Bronchial epithelial cell (primary cell): ENCODE results near the gene SDF2L1. TPM values are rescaled to one million over a fixed set of nuclear protein-coding genes. Genes with fewer than 3 reads are reported as not detected.
"Not testable (repeated sequence)": the region's sequence is repeated elsewhere in the genome, so short reads cannot be mapped to it uniquely, and the experiment has no call there.

Experiments used
- DNase-seq: peaks from one replicate; pipeline ENCODE4 v3.0.0-alpha.2; 2010; ENCODE audit warnings: low read depth
- FAIRE-seq: peaks from 2 replicates; lab custom pipeline; 2011; peaks lifted over from hg19 to GRCh38; lab: Jason Lieb, UNC
- H3K27me3 ChIP-seq: 2 replicates; pipeline ENCODE4 v1.5.1; 2011; ENCODE audit warnings: low read length; ENCODE audit not compliant: control insufficient read depth, insufficient read depth
- H3K36me3 ChIP-seq: 2 replicates; pipeline ENCODE4 v1.5.1; 2011; ENCODE audit warnings: low read length; ENCODE audit not compliant: control insufficient read depth, insufficient read depth
- H3K4me3 ChIP-seq: 2 replicates; pipeline ENCODE4 v1.5.1; 2011; ENCODE audit warnings: mild to moderate bottlenecking, low read depth, low read length, control low read depth
- total RNA-seq: library from RNA; depleted of rRNA; stranded (reverse); fragments of >200 nt; gene quantifications from 2 replicates; pipeline ENCODE4 v1.2.1, GENCODE V29; 2014
- TF ChIP-seq, protein P1 (sequence below): IDR thresholded peaks from 2 replicates; pipeline ENCODE4 v1.5.1; 2011; ENCODE audit warnings: mild to moderate bottlenecking, moderate library complexity, low read length, control low read depth, inconsistent platforms; ENCODE audit not compliant: insufficient read depth, severe bottlenecking

Gene SDF2L1
- total RNA-seq, 1 donor from 2014 or later = 67.9 TPM

DNA sequence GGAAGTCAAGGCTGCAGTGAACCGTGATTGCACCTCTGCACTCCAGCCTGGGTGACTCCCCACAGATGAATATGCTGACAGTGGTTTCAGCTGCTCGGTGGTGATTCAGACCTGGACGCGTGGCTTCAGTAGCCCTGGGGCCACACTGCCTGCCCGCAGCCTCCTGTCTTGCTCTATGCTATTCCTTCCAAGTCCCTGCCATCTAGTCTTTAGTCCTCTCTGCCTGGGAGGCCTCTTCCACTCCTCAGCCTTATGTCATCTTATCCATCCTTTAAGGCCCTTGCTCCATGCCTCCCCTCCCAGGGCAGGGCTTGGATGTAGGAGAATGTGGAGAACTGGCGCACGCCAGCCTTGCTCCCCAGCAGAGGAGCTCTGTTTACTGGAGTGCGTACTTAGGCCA, 35.3 kb upstream of the SDF2L1 start:
- FAIRE-seq (no peak), DNase-seq (no peak)
- TF ChIP-seq, protein P1, sequence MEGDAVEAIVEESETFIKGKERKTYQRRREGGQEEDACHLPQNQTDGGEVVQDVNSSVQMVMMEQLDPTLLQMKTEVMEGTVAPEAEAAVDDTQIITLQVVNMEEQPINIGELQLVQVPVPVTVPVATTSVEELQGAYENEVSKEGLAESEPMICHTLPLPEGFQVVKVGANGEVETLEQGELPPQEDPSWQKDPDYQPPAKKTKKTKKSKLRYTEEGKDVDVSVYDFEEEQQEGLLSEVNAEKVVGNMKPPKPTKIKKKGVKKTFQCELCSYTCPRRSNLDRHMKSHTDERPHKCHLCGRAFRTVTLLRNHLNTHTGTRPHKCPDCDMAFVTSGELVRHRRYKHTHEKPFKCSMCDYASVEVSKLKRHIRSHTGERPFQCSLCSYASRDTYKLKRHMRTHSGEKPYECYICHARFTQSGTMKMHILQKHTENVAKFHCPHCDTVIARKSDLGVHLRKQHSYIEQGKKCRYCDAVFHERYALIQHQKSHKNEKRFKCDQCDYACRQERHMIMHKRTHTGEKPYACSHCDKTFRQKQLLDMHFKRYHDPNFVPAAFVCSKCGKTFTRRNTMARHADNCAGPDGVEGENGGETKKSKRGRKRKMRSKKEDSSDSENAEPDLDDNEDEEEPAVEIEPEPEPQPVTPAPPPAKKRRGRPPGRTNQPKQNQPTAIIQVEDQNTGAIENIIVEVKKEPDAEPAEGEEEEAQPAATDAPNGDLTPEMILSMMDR = no peak
- no peak overlapping the region for H3K4me3 ChIP-seq
- no peaks in the 10 kb centered on the region for H3K27me3 ChIP-seq
- peaks cover 11% of the 10 kb centered on the region for H3K36me3 ChIP-seq

DNA sequence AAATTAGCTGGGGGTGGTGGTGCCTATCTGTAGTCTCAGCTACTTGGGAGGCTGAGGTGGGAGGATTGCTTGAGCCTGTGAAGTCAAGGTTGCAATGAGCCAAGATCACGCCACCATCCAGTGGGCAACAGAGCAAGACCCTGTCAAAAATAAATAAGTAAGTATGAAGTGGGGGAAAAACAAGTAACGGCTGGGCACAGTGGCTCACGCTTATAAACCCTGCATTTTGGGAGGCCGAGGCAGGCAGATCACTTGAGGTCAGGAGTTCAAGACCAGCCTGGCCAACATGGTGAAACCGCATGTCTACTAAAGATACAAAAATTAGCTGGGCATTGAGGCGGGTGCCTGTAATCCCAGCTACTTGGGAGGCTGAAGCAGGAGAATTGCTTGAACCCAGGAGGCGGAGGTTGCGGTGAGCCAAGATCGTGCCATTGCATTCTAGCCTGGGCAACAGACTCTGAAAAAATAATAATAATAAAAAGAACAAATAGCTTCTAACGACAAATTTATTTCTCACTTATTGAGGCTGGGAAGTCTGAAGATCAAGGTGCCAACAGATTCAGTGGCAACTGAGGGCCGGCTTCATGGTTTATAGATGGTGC, 32.4 kb upstream of the SDF2L1 start:
- not testable (repeated sequence) for H3K36me3 ChIP-seq, H3K4me3 ChIP-seq, DNase-seq, H3K27me3 ChIP-seq, FAIRE-seq

GRCh38 chr22:21611210-21611977, 30.7 kb upstream of the SDF2L1 start:
- no peak for FAIRE-seq
- Histone ChIP-seq H3K4me3 (no peak overlapping the region), H3K36me3 (peaks cover 13% of the 10 kb centered on the region), H3K27me3 (no peaks in the 10 kb centered on the region)
- DNase-seq = no peak
- TF ChIP-seq, protein P1 = no peak

- TF ChIP-seq, protein P1 = no peak
- DNase-seq (no peak), FAIRE-seq (no peak)
- Histone ChIP-seq H3K36me3 (peaks cover 13% of the 10 kb centered on the region), H3K4me3 (no peak overlapping the region), H3K27me3 (no peaks in the 10 kb centered on the region)
These were observed 29.2 kb upstream of the SDF2L1 start for GRCh38 chr22:21612858-21613257.

DNA sequence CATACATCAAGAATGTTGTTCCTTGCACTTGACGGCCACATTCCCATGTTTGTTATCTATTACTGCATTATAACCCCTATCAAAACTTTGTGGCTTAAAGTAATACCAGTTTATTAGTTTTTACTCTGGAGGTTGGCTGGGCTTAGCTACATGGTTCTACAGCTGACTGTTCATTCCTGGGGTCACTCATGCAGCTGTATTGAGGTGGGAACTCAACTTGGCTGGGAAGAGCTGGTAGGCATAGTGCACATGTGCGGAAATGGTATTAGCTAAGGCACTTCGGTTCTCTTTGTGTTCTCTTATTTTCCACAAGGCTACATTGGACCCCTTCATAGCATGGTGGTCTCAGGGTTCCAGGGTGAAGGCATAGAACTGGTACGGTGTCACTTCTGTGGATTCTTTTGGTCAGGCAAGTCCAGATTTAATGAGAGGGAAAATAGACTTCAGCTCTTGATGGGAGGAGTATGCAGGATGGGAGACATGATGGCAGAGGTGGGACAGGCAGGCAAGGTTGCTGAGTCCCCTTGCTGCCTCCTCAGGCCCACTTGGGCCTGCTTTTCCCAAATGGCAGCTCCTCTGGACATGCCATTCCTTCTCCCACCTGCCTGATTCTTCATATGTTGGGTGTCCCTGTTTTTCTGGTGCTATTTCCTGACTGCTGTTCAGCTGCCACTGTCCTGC, 28.4 kb upstream of the SDF2L1 start:
- TF ChIP-seq, protein P1 = no peak
- H3K27me3 ChIP-seq = no peaks in the 10 kb centered on the region
- peaks cover 13% of the 10 kb centered on the region for H3K36me3 ChIP-seq
- H3K4me3 ChIP-seq = no peak overlapping the region
- no peak for DNase-seq
- FAIRE-seq = no peak

GRCh38 chr22:21615731-21616130, 26.4 kb upstream of the SDF2L1 start:
- Histone ChIP-seq H3K27me3 (no peaks in the 10 kb centered on the region), H3K4me3 (no peak overlapping the region), H3K36me3 (peaks cover 14% of the 10 kb centered on the region)
- TF ChIP-seq, protein P1 = no peak
- FAIRE-seq = no peak
- no peak for DNase-seq

- FAIRE-seq = not testable (repeated sequence)
These were observed 24.8 kb upstream of the SDF2L1 start for GRCh38 chr22:21617337-21617736.

More at GRCh38 chr22:21617337-21617736, 24.8 kb upstream of the SDF2L1 start:
- H3K4me3 ChIP-seq, DNase-seq, H3K27me3 ChIP-seq: not testable (repeated sequence)
- peaks cover 10% of the 10 kb centered on the region for H3K36me3 ChIP-seq
